Psoas muscle (tissue), 8 donors: ENCODE measurements around the gene KLHL17. TPM values are rescaled to one million over a fixed set of nuclear protein-coding genes. Genes with fewer than 3 reads are reported as not detected.
A peak's percentile ranks its signal among the peaks of the same experiment; 100 is the strongest.

Experiments
- ATAC-seq, 4 donors: fragments of 200-7000 bp; cut with Tn5 transposase; one replicate each; pipeline ENCODE4 v1.9.1; 2020; ENCODE audit warnings: moderate library complexity in 3 of 4, mild to moderate bottlenecking in 2 of 4
- DNase-seq, 2 donors: peaks; one replicate each; pipeline ENCODE4 v3.0.0-alpha.2; 2020
- H3K27ac ChIP-seq: fragments of 200-600 bp; one replicate; pipeline ENCODE4 v1.8.0; 2022
- H3K27me3 ChIP-seq, 3 donors: fragments of 200-600 bp in 1 of 3; one replicate each; pipeline versions ENCODE4 v1.6.1 to v1.8.0; 2013 to 2022; ENCODE audit warnings: low read length in 2 of 3, mild to moderate bottlenecking in 2 of 3, moderate library complexity in 1 of 3; ENCODE audit not compliant: insufficient read depth in 3 of 3
- H3K36me3 ChIP-seq, 2 donors: fragments of 200-600 bp in 1 of 2; one replicate each; pipeline versions ENCODE4 v1.6.1 to v1.8.0; 2013 to 2022; ENCODE audit warnings: low read depth in 1 of 2, mild to moderate bottlenecking in 1 of 2, moderate library complexity in 1 of 2; ENCODE audit not compliant: insufficient read depth in 1 of 2
- H3K4me1 ChIP-seq: fragments of 200-600 bp; one replicate; pipeline ENCODE4 v1.8.0; 2022
- H3K4me3 ChIP-seq: fragments of 200-600 bp; one replicate; pipeline ENCODE4 v1.8.0; 2022; ENCODE audit warnings: mild to moderate bottlenecking
- H3K9me3 ChIP-seq: fragments of 200-600 bp; one replicate; pipeline ENCODE4 v1.8.0; 2022
- WGBS, 3 donors: extraction: QIAGEN DNeasy Blood & Tissue Kit; methylation state at CpG; one replicate each; pipeline versions ENCODE4 v1.1.6 to v1.1.7; 2013; 5-methylcytosine and 5-hydroxymethylcytosine counted together
- intact Hi-C, 2 donors: fragments of 100-400 bp; cut with DNase I; formaldehyde crosslinking; loops; one replicate each; pipeline versions ENCODE4 v1.11.0 to v1.14.2; 2022
- long read RNA-seq, 2 donors: library from polyadenylated mRNA; unstranded; transcript quantifications; one replicate each; pipeline ENCODE4 v2.0.0, GENCODE V29; 2021
- polyA plus RNA-seq, 3 donors: library from polyadenylated mRNA; stranded (reverse); fragments of 200-250 nt; gene quantifications; one replicate each; pipeline ENCODE4 v1.2.3, GENCODE V29; 2013
- total RNA-seq, 4 donors: library from RNA; stranded (reverse); fragmentation: NEBNext Ultra II Directional in 2 of 4; extraction: Animal tissue kit (Norgen Biotek cat#: 25700) in 2 of 4; gene quantifications; one replicate each; pipeline versions ENCODE4 v1.2.1 to v1.2.4, GENCODE V29; 2021 to 2023
- TF ChIP-seq, protein P1 (sequence below): fragments of 200-600 bp; IDR thresholded peaks from one replicate; pipeline ENCODE4 v1.8.0; 2022; ENCODE audit warnings: antibody characterized with exemption
- donor health status: healthy with polysubstance abuse.
- donor health status: DM: no; HTN: no; CAD: no; lungs with moderate emphysema.
- donor health status: Bipolar disorder and iron deficiency.
- donor health status: healthy.
- donor health status: DM: yes; HTN: yes; CAD: no.
- donor health status: DM: no; HTN: no; CAD: no.
- donor health status: DM: no; HTN: no; CAD: no.
- donor health status: DM: yes; HTN: yes; CAD: no.

The KLHL17 gene
- total RNA-seq: 1 to 10 TPM; 2.1 to 3.8 (median 3.0) TPM
- polyA plus RNA-seq: 1 to 10 TPM; 3.4 to 5.5 (median 4.1) TPM
- long read RNA-seq, donor 1, partial matches to known transcripts: 1 of 3 reads
- long read RNA-seq, donor 1, other reads (novel, unspliced or antisense): 0 of 3 reads
- long read RNA-seq, donor 2, partial matches to known transcripts: 1 of 5 reads
- long read RNA-seq, donor 2, other reads (novel, unspliced or antisense): 2 of 5 reads

DNA sequence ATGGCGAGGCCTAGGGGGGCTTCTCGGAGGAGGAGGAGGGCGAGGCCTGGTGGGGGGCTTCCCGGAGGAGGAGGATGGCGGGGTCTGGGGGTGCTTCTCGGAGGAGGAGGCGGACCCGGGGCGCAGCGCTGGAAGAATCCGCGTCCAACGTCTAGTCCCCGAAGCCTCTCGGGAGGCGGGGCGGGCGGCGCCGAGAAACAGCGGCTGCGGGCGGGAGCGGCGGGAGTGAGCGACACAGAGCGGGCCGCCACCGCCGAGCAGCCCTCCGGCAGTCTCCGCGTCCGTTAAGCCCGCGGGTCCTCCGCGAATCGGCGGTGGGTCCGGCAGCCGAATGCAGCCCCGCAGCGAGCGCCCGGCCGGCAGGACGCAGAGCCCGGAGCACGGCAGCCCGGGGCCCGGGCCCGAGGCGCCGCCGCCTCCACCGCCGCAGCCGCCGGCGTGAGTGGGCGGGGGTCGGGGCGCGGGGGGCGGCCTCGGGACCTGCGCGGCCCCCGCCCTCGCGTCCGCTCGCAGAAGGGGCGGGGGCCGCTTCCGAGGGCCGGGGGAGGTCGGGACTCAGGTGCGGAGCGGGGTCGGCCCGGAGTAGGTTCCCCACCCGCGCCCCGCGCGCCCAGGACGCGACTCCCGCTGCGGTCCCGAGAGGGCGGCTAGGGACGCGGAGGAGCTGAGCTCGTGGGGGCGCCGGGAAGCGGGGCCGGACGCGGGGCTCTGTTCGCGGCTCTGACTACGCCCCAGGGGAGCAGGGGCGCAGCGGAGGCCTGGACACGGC lies at the start of gene KLHL17:
Gene KLHL17 (plus strand): TSS at position 222 of the 769 bp plus-strand sequence. CDS start 110 bp downstream, at position 332.
- intact Hi-C loops: no loop called here
- Histone ChIP-seq H3K9me3 (no peaks in the 10 kb centered on the region), H3K27me3 (no peaks in the 10 kb centered on the region), H3K4me3 (peak within 1 kb of the TSS; percentile 86), H3K36me3 (peaks cover 0 to 26% of the 10 kb centered on the region in 2 donors), H3K4me1 (peaks cover 17% of the 10 kb centered on the region), H3K27ac (no peak within 1 kb of the TSS)
- WGBS, 3 donors: 0 to 1% (median 0%) methylated on average over 29 to 109 of the region's 109 CpGs
- TF ChIP-seq, protein P1, sequence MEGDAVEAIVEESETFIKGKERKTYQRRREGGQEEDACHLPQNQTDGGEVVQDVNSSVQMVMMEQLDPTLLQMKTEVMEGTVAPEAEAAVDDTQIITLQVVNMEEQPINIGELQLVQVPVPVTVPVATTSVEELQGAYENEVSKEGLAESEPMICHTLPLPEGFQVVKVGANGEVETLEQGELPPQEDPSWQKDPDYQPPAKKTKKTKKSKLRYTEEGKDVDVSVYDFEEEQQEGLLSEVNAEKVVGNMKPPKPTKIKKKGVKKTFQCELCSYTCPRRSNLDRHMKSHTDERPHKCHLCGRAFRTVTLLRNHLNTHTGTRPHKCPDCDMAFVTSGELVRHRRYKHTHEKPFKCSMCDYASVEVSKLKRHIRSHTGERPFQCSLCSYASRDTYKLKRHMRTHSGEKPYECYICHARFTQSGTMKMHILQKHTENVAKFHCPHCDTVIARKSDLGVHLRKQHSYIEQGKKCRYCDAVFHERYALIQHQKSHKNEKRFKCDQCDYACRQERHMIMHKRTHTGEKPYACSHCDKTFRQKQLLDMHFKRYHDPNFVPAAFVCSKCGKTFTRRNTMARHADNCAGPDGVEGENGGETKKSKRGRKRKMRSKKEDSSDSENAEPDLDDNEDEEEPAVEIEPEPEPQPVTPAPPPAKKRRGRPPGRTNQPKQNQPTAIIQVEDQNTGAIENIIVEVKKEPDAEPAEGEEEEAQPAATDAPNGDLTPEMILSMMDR: no peak
- ATAC-seq (peak; percentile 53 to 77 (median 64)), DNase-seq (peak; percentile 86 to 88)

DNA sequence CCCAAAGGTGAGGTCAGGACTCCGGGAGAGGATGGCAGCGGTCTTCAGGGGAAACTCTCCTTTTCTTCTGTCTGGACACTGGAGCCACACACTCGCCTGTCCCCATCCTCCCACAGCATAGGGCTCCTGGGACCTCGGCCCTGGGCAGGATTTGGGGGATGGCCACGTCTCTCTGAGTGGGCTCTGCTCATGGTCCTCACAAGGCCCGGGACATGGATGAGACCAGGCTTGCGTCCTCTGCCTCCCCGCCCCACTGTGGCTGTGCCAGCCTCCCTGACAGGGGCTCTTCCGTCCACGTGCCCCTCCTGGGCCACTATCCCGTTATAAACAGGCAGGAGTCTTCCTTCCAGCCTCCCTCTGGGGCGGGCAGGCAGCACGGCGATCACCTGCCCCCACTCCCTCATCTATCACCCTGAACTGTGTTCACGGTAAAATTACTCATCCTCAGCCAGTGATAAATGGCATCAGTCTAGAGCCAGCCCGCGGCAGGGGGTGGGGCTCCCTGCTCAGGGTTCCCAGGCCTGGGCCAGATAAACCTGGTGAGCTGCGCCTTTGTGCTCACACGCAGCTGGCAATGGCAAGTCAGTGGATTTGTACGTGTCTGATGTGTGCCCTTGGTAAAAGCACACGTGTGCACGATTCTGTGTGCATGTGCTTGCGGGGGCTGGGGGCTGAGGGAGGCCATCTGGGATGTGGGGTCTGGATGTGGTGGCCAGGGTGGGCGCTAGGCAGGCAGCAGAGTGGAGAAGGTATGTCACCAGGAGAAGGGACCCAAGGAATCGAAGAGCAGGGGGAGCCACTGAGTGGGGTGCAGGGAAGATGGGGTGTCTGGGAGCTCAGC lies 49.3 kb upstream of the KLHL17 start:
- intact Hi-C loops: no loop called here
- H3K36me3 ChIP-seq: no peaks in the 10 kb centered on the region
- no peaks in the 10 kb centered on the region for H3K9me3 ChIP-seq
- peaks cover 0 to 67% (median 14%) of the 10 kb centered on the region in 3 donors for H3K27me3 ChIP-seq
- no peak overlapping the region for H3K4me3 ChIP-seq
- DNase-seq (peak; percentile 19 to 39), ATAC-seq (no peak)
- TF ChIP-seq, protein P1: no peak
- WGBS, 3 donors: 57 to 67% (median 58%) methylated on average over 24 to 25 of the region's 25 CpGs
- no peaks in the 10 kb centered on the region for H3K4me1 ChIP-seq
- H3K27ac ChIP-seq: no peak overlapping the region

DNA sequence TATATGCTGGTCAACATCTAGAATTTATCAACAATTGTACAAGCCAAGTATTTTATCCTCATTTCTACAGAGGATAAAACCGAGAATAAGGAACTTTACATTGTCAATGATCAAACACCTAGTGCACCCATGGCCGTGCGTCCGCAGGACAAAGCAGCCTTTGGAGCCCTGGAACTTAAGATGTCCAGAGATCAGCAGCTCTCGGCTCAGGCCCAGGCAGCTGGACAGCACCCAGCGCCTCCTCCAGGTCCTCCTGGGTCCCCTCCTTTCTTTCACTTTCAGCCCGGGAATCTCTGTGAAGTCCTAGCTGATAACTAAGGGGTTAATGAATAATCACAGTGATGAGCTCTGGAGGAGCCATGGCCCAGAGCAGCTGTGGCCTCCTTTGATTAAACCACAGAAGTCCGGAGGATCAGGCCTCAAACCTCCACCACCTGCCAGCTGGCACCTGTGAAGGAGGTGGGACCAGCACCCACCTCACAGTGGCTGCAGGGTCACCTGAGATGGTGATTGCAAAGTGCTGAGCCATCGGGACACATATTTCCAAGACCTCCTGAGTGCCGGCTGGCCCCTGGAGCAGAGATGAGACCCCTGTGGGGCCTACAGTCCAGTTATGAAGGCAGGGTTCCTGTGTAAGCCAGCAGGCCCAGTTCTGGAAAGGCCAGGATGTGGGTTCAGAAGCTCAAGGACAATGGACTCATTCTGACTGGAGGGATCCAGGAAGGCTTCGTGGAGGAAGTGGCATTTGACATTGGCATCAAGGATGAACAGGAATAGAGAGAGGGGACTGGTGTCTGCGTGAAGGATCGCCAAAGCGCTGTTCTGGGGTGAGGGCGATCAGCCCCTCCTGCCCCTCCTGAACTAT lies 48.3 kb upstream of the KLHL17 start:
- intact Hi-C loops: no loop called here
- Histone ChIP-seq H3K4me1 (no peaks in the 10 kb centered on the region), H3K27ac (no peak overlapping the region), H3K4me3 (no peak overlapping the region), H3K27me3 (peaks cover 0 to 71% (median 14%) of the 10 kb centered on the region in 3 donors), H3K36me3 (no peaks in the 10 kb centered on the region), H3K9me3 (no peaks in the 10 kb centered on the region)
- ATAC-seq (no peak), DNase-seq (peak in 1 of 2 donors; percentile 35)
- TF ChIP-seq, protein P1: no peak
- 60 to 77% (median 64%) methylated on average over 15 of the region's 15 CpGs for WGBS, 3 donors

- Histone ChIP-seq H3K4me3 (no peak overlapping the region), H3K4me1 (no peaks in the 10 kb centered on the region), H3K27ac (no peak overlapping the region), H3K9me3 (no peaks in the 10 kb centered on the region), H3K36me3 (no peaks in the 10 kb centered on the region), H3K27me3 (peaks cover 0 to 72% (median 14%) of the 10 kb centered on the region in 3 donors)
- DNase-seq (peak; percentile 11 to 51), ATAC-seq (no peak)
- intact Hi-C loops: no loop called here
- TF ChIP-seq, protein P1: no peak
- 37 to 46% (median 40%) methylated on average over 24 of the region's 24 CpGs for WGBS, 3 donors
Observed at GRCh38 chr1:912740-913301, 47.6 kb upstream of the KLHL17 start.
